Mesothelial cell of epicardium (in vitro differentiated cells): Measurements from ENCODE around the gene SAA1. TPM values are rescaled to one million over a fixed set of nuclear protein-coding genes. Genes with fewer than 3 reads are reported as not detected.

Experiments used
- DNase-seq, 2 experiments: peaks; one replicate each; pipeline ENCODE4 v3.0.0; 2021; ENCODE audit warnings: low spot score in 2 of 2; ENCODE audit not compliant: unreplicated experiment in 2 of 2
- H3K27ac Mint-ChIP-seq: 2 replicates; pipeline ENCODE4 v1.8.0; 2021; ENCODE audit warnings: mixed read lengths
- H3K27me3 Mint-ChIP-seq: 2 replicates; pipeline ENCODE4 v1.8.0; 2021; ENCODE audit warnings: low read depth, mixed read lengths
- H3K36me3 Mint-ChIP-seq: 2 replicates; pipeline ENCODE4 v1.8.0; 2021; ENCODE audit warnings: mixed read lengths
- H3K4me1 Mint-ChIP-seq: 2 replicates; pipeline ENCODE4 v1.8.0; 2021; ENCODE audit warnings: mixed read lengths
- H3K4me3 Mint-ChIP-seq: 2 replicates; pipeline ENCODE4 v1.8.0; 2021; ENCODE audit warnings: mild to moderate bottlenecking, moderate library complexity, mixed read lengths
- H3K9me3 Mint-ChIP-seq: 2 replicates; pipeline ENCODE4 v1.8.0; 2021; ENCODE audit warnings: mixed read lengths
- CTCF ChIP-seq: fragments of 200-600 bp; sonication (generic); IDR thresholded peaks from one replicate; pipeline ENCODE4 v1.5.0; 2021; ENCODE audit warnings: antibody characterized with exemption; ENCODE audit not compliant: unreplicated experiment
- total RNA-seq: library from RNA; stranded (reverse); gene quantifications from 3 replicates; pipeline ENCODE4 v1.2.1, GENCODE V29; 2021

Gene SAA1
- total RNA-seq, 1 donor from 2014 or later = not detected

- Mint-ChIP-seq H3K9me3 (peaks cover 8% of the 10 kb centered on the region), H3K27ac (no peak overlapping the region), H3K27me3 (peaks cover 17% of the 10 kb centered on the region), H3K36me3 (no peaks in the 10 kb centered on the region), H3K4me3 (no peak overlapping the region), H3K4me1 (no peaks in the 10 kb centered on the region)
- DNase-seq = no peak
- TF ChIP-seq CTCF = no peak
Measured at GRCh38 chr11:18229501-18229900, 36.6 kb upstream of the SAA1 start.

- no peak for DNase-seq
- Mint-ChIP-seq H3K4me3 (no peak overlapping the region), H3K27ac (no peak overlapping the region), H3K27me3 (peaks cover 25% of the 10 kb centered on the region), H3K9me3 (peaks cover under 1% of the 10 kb centered on the region), H3K36me3 (no peaks in the 10 kb centered on the region), H3K4me1 (no peaks in the 10 kb centered on the region)
- no peak for TF ChIP-seq CTCF
Measured at GRCh38 chr11:18230859-18231258, 35.2 kb upstream of the SAA1 start.

- H3K9me3 Mint-ChIP-seq = no peaks in the 10 kb centered on the region
- no peak for DNase-seq
- peaks cover 38% of the 10 kb centered on the region for H3K27me3 Mint-ChIP-seq
- TF ChIP-seq CTCF = no peak
- no peaks in the 10 kb centered on the region for H3K36me3 Mint-ChIP-seq
- no peaks in the 10 kb centered on the region for H3K4me1 Mint-ChIP-seq
- no peak overlapping the region for H3K4me3 Mint-ChIP-seq
- no peak overlapping the region for H3K27ac Mint-ChIP-seq
Measured at GRCh38 chr11:18233912-18234311, 32.2 kb upstream of the SAA1 start.

- no peaks in the 10 kb centered on the region for H3K4me1 Mint-ChIP-seq
- H3K9me3 Mint-ChIP-seq = no peaks in the 10 kb centered on the region
- no peak overlapping the region for H3K27ac Mint-ChIP-seq
- no peak for DNase-seq
- peaks cover 50% of the 10 kb centered on the region for H3K27me3 Mint-ChIP-seq
- H3K4me3 Mint-ChIP-seq = no peak overlapping the region
- no peaks in the 10 kb centered on the region for H3K36me3 Mint-ChIP-seq
- TF ChIP-seq CTCF = no peak
Measured at GRCh38 chr11:18235394-18236334, 30.4 kb upstream of the SAA1 start.

GRCh38 chr11:18236664-18237356, 29.3 kb upstream of the SAA1 start, which contains the start of gene SAA4:
TSS of gene SAA4 (minus strand) at chr11:18236802. CDS start at chr11:18235926, 876 bp downstream.
- no peak for TF ChIP-seq CTCF
- DNase-seq = no peak
- Mint-ChIP-seq H3K36me3 (no peaks in the 10 kb centered on the region), H3K27ac (no peak within 1 kb of the TSS), H3K4me3 (no peak within 1 kb of the TSS), H3K4me1 (no peaks in the 10 kb centered on the region), H3K9me3 (no peaks in the 10 kb centered on the region), H3K27me3 (peaks cover 56% of the 10 kb centered on the region)
